IMR-90 (cell line): ENCODE results near the gene IPO13. TPM values are rescaled to one million over a fixed set of nuclear protein-coding genes. Genes with fewer than 3 reads are reported as not detected.

Experiments
- ATAC-seq: fragments of 200-7000 bp; cut with Tn5 transposase; 2 replicates; pipeline ENCODE4 v1.9.1; 2020; ENCODE audit warnings: low read depth, mild to moderate bottlenecking, moderate library complexity
- BruUV-seq: library from RNA; stranded (reverse); fragments of 400-500 nt; replicated peaks from 2 replicates; lab custom pipeline; 2021; lab: Mats Ljungman, UMichigan
- CTCF ChIA-PET: fragments of 300-600 bp; formaldehyde crosslinking; extraction: SDS; loops from one replicate; lab custom pipeline; 2021; ENCODE audit warnings: antibody characterized with exemption; lab: Yijun Ruan, JAX
- POLR2A ChIA-PET: fragments of 300-600 bp; sonication (Branson Sonifier 250); formaldehyde crosslinking; loops from one replicate; lab custom pipeline; 2022; ENCODE audit warnings: antibody characterized with exemption; ENCODE audit not compliant: unreplicated experiment; lab: Charles Lee
- DNase-seq: peaks from one replicate; pipeline ENCODE4 v3.0.0; 2013
- H2AFZ ChIP-seq: replicated peaks from 2 replicates; pipeline ENCODE3; 2013; ENCODE audit warnings: low read length, mild to moderate bottlenecking; ENCODE audit not compliant: poor library complexity
- H2AK5ac ChIP-seq: 2 replicates; pipeline ENCODE4 v1.6.1; 2013; ENCODE audit warnings: low read depth, low read length, inconsistent platforms
- H2AK9ac ChIP-seq: replicated peaks from 2 replicates; pipeline ENCODE3; 2013; ENCODE audit warnings: mild to moderate bottlenecking, low read depth, low read length, moderate library complexity; ENCODE audit not compliant: poor library complexity
- H2BK120ac ChIP-seq: 2 replicates; pipeline ENCODE4 v1.6.1; 2013; ENCODE audit warnings: low read depth, low read length, inconsistent platforms
- H2BK15ac ChIP-seq: 3 replicates; pipeline ENCODE4 v1.6.1; 2013; ENCODE audit warnings: low read depth, low read length, inconsistent platforms
- H2BK20ac ChIP-seq: 2 replicates; pipeline ENCODE4 v1.6.1; 2013; ENCODE audit warnings: low read depth, mild to moderate bottlenecking, inconsistent platforms, low read length, moderate library complexity
- H2BK5ac ChIP-seq: 2 replicates; pipeline ENCODE4 v1.6.1; 2013; ENCODE audit warnings: mild to moderate bottlenecking, low read depth, low read length, inconsistent platforms; ENCODE audit not compliant: poor library complexity, severe bottlenecking
- H3K14ac ChIP-seq: replicated peaks from 2 replicates; pipeline ENCODE4 v1.6.1; 2013; ENCODE audit warnings: low read depth, low read length, inconsistent platforms
- H3K18ac ChIP-seq: 2 replicates; pipeline ENCODE4 v1.6.1; 2013; ENCODE audit warnings: low read depth, low read length, control low read depth
- H3K23ac ChIP-seq: 2 replicates; pipeline ENCODE4 v1.6.1; 2013; ENCODE audit warnings: low read depth, low read length, inconsistent platforms
- H3K27ac ChIP-seq: 2 replicates; pipeline ENCODE4 v1.5.1; 2013; ENCODE audit warnings: mild to moderate bottlenecking, control low read depth, low read length; ENCODE audit not compliant: insufficient read depth
- H3K27me3 ChIP-seq: 2 replicates; pipeline ENCODE4 v1.6.1; 2013; ENCODE audit warnings: low read length; ENCODE audit not compliant: control insufficient read depth, insufficient read depth
- H3K36me3 ChIP-seq: 2 replicates; pipeline ENCODE4 v1.6.1; 2013; ENCODE audit warnings: low read length, mixed read lengths; ENCODE audit not compliant: control insufficient read depth, insufficient read depth
- H3K4ac ChIP-seq: 2 replicates; pipeline ENCODE4 v1.6.1; 2013; ENCODE audit warnings: low read depth, low read length, inconsistent platforms
- H3K4me1 ChIP-seq: 2 replicates; pipeline ENCODE4 v1.6.1; 2013; ENCODE audit warnings: low read length, mixed read lengths; ENCODE audit not compliant: control insufficient read depth, insufficient read depth
- H3K4me2 ChIP-seq: 2 replicates; pipeline ENCODE4 v1.6.1; 2013; ENCODE audit warnings: low read depth, mild to moderate bottlenecking, control low read depth, low read length, moderate library complexity
- H3K4me3 ChIP-seq: 2 replicates; pipeline ENCODE4 v1.5.1; 2013; ENCODE audit warnings: low read depth, mild to moderate bottlenecking, control low read depth, low read length, moderate library complexity; ENCODE audit not compliant: insufficient read depth
- H3K56ac ChIP-seq: 2 replicates; pipeline ENCODE4 v1.6.1; 2013; ENCODE audit warnings: low read length, inconsistent platforms; ENCODE audit not compliant: insufficient read depth; ENCODE audit errors: extremely low read depth
- H3K79me1 ChIP-seq, 2 experiments: 2 replicates each; pipeline ENCODE4 v1.6.1; 2013; ENCODE audit warnings: low read length in 2 of 2, inconsistent platforms in 1 of 2, low read depth in 1 of 2
- H3K9ac ChIP-seq: 2 replicates; pipeline ENCODE4 v1.6.1; 2013; ENCODE audit warnings: low read depth, low read length, control low read depth
- H3K9me1 ChIP-seq: 2 replicates; pipeline ENCODE4 v1.6.1; 2013; ENCODE audit warnings: low read length, inconsistent platforms; ENCODE audit not compliant: insufficient read depth
- H3K9me3 ChIP-seq: 2 replicates; pipeline ENCODE4 v1.6.1; 2013; ENCODE audit warnings: low read length; ENCODE audit not compliant: control insufficient read depth, insufficient read depth
- H4K20me1 ChIP-seq: 2 replicates; pipeline ENCODE4 v1.6.1; 2013; ENCODE audit warnings: low read length, inconsistent platforms; ENCODE audit not compliant: insufficient read depth
- H4K5ac ChIP-seq: 2 replicates; pipeline ENCODE4 v1.6.1; 2013; ENCODE audit warnings: mild to moderate bottlenecking, low read depth, low read length, control low read depth
- H4K8ac ChIP-seq, 2 experiments: 2 replicates each; pipeline ENCODE4 v1.6.1; 2013; ENCODE audit warnings: low read depth in 2 of 2, low read length in 2 of 2, control low read depth in 1 of 2, inconsistent platforms in 1 of 2
- H4K91ac ChIP-seq: 2 replicates; pipeline ENCODE4 v1.6.1; 2013; ENCODE audit warnings: low read depth, low read length, inconsistent platforms; ENCODE audit not compliant: insufficient read depth
- CHD1 ChIP-seq: IDR thresholded peaks from 2 replicates; pipeline ENCODE4 v1.6.1; 2012; ENCODE audit warnings: low read depth, low read length, improper control_type of control experiment
- FOS ChIP-seq: fragments of 150-350 bp; IDR thresholded peaks from 2 replicates; pipeline ENCODE4 v1.6.1; 2016; ENCODE audit warnings: low read depth, low read length
- MAFK ChIP-seq: IDR thresholded peaks from 2 replicates; pipeline ENCODE4 v1.6.1; 2012; ENCODE audit warnings: low read depth, low read length, improper control_type of control experiment
- MAZ ChIP-seq: IDR thresholded peaks from 2 replicates; pipeline ENCODE4 v1.6.1; 2012; ENCODE audit warnings: low read depth, mild to moderate bottlenecking, low read length, improper control_type of control experiment, moderate library complexity, borderline replicate concordance
- MXI1 ChIP-seq: IDR thresholded peaks from 2 replicates; pipeline ENCODE4 v1.6.1; 2012; ENCODE audit warnings: low read depth, mild to moderate bottlenecking, low read length, moderate library complexity, borderline replicate concordance
- NFE2L2 ChIP-seq: fragments of 150-350 bp; IDR thresholded peaks from 2 replicates; pipeline ENCODE4 v1.6.1; 2016; ENCODE audit warnings: low read depth, mild to moderate bottlenecking, low read length
- POLR2A ChIP-seq: IDR thresholded peaks from 2 replicates; pipeline ENCODE4 v1.6.1; 2012; ENCODE audit warnings: mild to moderate bottlenecking, low read depth, low read length
- RAD21 ChIP-seq: IDR thresholded peaks from 2 replicates; pipeline ENCODE4 v1.6.1; 2012; ENCODE audit warnings: low read length, improper control_type of control experiment
- RCOR1 ChIP-seq: IDR thresholded peaks from 2 replicates; pipeline ENCODE4 v1.6.1; 2012; ENCODE audit warnings: mild to moderate bottlenecking, low read length, improper control_type of control experiment; ENCODE audit not compliant: insufficient replicate concordance
- RFX5 ChIP-seq: IDR thresholded peaks from 2 replicates; pipeline ENCODE4 v1.8.0; 2012; ENCODE audit warnings: low read depth, mild to moderate bottlenecking, low read length, moderate library complexity
- SMC3 ChIP-seq: fragments of 150-350 bp; IDR thresholded peaks from 2 replicates; pipeline ENCODE4 v1.6.1; 2016; ENCODE audit warnings: low read depth, mild to moderate bottlenecking, antibody characterized with exemption, low read length, moderate library complexity
- WGBS, 2 experiments: methylation state at CpG; one replicate each; pipeline versions ENCODE4 v1.1.5 to v1.1.7; 2013; ENCODE audit warnings: missing lambda C conversion rate in 2 of 2; ENCODE audit not compliant: insufficient read length in 1 of 2; ENCODE audit errors: extremely low coverage in 2 of 2; 5-methylcytosine and 5-hydroxymethylcytosine counted together
- dilution Hi-C: fragments of 300-500 bp; cut with HindIII; formaldehyde crosslinking; loops from one replicate; pipeline ENCODE4 v1.14.3; 2018; ENCODE audit warnings: low sequenced_read_pairs; ENCODE audit not compliant: unreplicated experiment
- in situ Hi-C: fragments of 300-500 bp; cut with MboI; formaldehyde crosslinking; loops from 3 replicates; pipeline ENCODE4 v1.14.3; 2019; ENCODE audit warnings: low sequenced_read_pairs, inconsistent platforms, mixed read lengths
- intact Hi-C: fragments of 100-400 bp; cut with micrococcal nuclease; formaldehyde crosslinking; loops from 2 replicates; pipeline ENCODE4 v1.10.0; 2022
- polyA plus RNA-seq, 3 experiments: library from polyadenylated mRNA; depleted of rRNA; stranded (reverse); fragments of >200 nt; gene quantifications; 2 replicates each; pipeline ENCODE4 v1.2.3, GENCODE V29; 2012; ENCODE audit warnings: low replicate concordance in 1 of 3
- total RNA-seq: library from RNA; depleted of rRNA; stranded (reverse); fragments of >200 nt; gene quantifications from 2 replicates; pipeline ENCODE4 v1.2.3, GENCODE V29; 2012
- TF ChIP-seq, protein P1 (sequence below): fragments of 150-350 bp; IDR thresholded peaks from 2 replicates; pipeline ENCODE4 v1.6.1; 2017; ENCODE audit warnings: mild to moderate bottlenecking, antibody characterized with exemption, low read length, low read depth
- TF ChIP-seq, protein P2 (sequence below): conservative IDR thresholded peaks from 2 replicates; pipeline ENCODE4 v1.5.1; 2012; ENCODE audit warnings: mild to moderate bottlenecking, low read depth, low read length, improper control_type of control experiment
- TF ChIP-seq, protein P3 (sequence below): fragments of 150-350 bp; IDR thresholded peaks from 2 replicates; pipeline ENCODE4 v1.6.1; 2016; ENCODE audit warnings: low read depth, mild to moderate bottlenecking, low read length, moderate library complexity, borderline replicate concordance

Gene IPO13
- total and polyA plus RNA-seq, 2 of the 4 experiments (the other 2 are of a cell fraction): 15.2 to 18.7 TPM

DNA sequence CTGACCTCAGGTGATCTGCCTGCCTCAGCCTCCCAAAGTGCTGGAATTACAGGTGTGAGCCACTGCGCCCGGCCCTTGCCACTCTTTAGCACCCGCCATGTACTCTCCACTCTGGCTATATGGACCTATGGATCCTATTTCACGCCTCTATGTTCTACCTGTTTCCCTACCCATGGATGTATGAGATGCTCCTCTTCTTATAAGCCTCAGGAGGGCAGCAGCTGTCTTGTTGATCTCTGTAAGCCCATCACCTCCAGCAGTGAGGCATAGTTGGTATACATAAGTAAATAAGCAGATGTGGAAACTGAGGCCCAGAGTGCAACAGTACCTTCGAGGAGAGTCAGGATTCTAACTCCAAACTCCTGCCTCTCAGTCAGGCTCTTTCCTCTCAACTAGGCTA, 37.9 kb upstream of the IPO13 start:
- no peak overlapping the region for H3K27ac ChIP-seq
- H4K8ac ChIP-seq: no peak overlapping the region
- H3K56ac ChIP-seq: no peak overlapping the region
- ATAC-seq (no peak), DNase-seq (no peak)
- dilution Hi-C loops: no loop called here
- BruUV-seq: no TSS peak
- 0 out of 2 replicates have a peak, but pooled peaks cover 5% of the 10 kb centered on the region for H3K9me1 ChIP-seq
- H2AFZ ChIP-seq: no peak overlapping the region
- H2AK9ac ChIP-seq: no peak overlapping the region
- ChIA-PET CTCF (no interaction called here), POLR2A (no interaction called here)
- H2BK120ac ChIP-seq: no peak overlapping the region
- no peaks in the 10 kb centered on the region for H3K27me3 ChIP-seq
- peaks cover 2% of the 10 kb centered on the region for H3K36me3 ChIP-seq
- H2BK5ac ChIP-seq: no peak overlapping the region
- H3K4ac ChIP-seq: no peak overlapping the region
- no peak overlapping the region for H3K18ac ChIP-seq
- no peak overlapping the region for H3K14ac ChIP-seq
- in situ Hi-C loops: no loop called here
- intact Hi-C loops: no loop called here
- no peaks in the 10 kb centered on the region for H3K9me3 ChIP-seq
- no peaks in the 10 kb centered on the region for H4K20me1 ChIP-seq
- no peak overlapping the region for H3K23ac ChIP-seq
- no peak overlapping the region for H2AK5ac ChIP-seq
- H3K4me1 ChIP-seq: peaks cover 9% of the 10 kb centered on the region; the same call in 1 of the 2 replicates
- no peak overlapping the region for H3K4me3 ChIP-seq
- H4K91ac ChIP-seq: no peak overlapping the region
- no CpG with 5 or more reads among the region's 5 CpGs for WGBS, 2 experiments
- TF ChIP-seq, protein P1, sequence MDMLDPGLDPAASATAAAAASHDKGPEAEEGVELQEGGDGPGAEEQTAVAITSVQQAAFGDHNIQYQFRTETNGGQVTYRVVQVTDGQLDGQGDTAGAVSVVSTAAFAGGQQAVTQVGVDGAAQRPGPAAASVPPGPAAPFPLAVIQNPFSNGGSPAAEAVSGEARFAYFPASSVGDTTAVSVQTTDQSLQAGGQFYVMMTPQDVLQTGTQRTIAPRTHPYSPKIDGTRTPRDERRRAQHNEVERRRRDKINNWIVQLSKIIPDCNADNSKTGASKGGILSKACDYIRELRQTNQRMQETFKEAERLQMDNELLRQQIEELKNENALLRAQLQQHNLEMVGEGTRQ: no peak
- no peak for TF ChIP-seq CHD1
- TF ChIP-seq SMC3: no peak
- TF ChIP-seq, protein P2, sequence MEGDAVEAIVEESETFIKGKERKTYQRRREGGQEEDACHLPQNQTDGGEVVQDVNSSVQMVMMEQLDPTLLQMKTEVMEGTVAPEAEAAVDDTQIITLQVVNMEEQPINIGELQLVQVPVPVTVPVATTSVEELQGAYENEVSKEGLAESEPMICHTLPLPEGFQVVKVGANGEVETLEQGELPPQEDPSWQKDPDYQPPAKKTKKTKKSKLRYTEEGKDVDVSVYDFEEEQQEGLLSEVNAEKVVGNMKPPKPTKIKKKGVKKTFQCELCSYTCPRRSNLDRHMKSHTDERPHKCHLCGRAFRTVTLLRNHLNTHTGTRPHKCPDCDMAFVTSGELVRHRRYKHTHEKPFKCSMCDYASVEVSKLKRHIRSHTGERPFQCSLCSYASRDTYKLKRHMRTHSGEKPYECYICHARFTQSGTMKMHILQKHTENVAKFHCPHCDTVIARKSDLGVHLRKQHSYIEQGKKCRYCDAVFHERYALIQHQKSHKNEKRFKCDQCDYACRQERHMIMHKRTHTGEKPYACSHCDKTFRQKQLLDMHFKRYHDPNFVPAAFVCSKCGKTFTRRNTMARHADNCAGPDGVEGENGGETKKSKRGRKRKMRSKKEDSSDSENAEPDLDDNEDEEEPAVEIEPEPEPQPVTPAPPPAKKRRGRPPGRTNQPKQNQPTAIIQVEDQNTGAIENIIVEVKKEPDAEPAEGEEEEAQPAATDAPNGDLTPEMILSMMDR: no peak
- TF ChIP-seq, protein P3, sequence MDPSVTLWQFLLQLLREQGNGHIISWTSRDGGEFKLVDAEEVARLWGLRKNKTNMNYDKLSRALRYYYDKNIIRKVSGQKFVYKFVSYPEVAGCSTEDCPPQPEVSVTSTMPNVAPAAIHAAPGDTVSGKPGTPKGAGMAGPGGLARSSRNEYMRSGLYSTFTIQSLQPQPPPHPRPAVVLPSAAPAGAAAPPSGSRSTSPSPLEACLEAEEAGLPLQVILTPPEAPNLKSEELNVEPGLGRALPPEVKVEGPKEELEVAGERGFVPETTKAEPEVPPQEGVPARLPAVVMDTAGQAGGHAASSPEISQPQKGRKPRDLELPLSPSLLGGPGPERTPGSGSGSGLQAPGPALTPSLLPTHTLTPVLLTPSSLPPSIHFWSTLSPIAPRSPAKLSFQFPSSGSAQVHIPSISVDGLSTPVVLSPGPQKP: no peak
- no peak for TF ChIP-seq MAZ
- TF ChIP-seq RAD21: no peak
- TF ChIP-seq POLR2A: no peak
- no peak for TF ChIP-seq RFX5
- TF ChIP-seq RCOR1: no peak
- no peak for TF ChIP-seq FOS
- no peak for TF ChIP-seq MXI1
- TF ChIP-seq NFE2L2: no peak
- TF ChIP-seq MAFK: no peak
- no peak overlapping the region for H4K5ac ChIP-seq
- H3K79me1 ChIP-seq: no peaks in the 10 kb centered on the region
- no peak overlapping the region for H3K4me2 ChIP-seq
- H3K9ac ChIP-seq: no peak overlapping the region
- no peak overlapping the region for H2BK15ac ChIP-seq
- H2BK20ac ChIP-seq: no peak overlapping the region
